HL-60/S4 treated with phorbol 12-myristate 13-acetate at 8.2 ng/mL for 4 days and 3 days (cell line): ENCODE results near the gene MAN1B1.

Experiments used
- in situ Hi-C: fragments of 300-500 bp; cut with MboI; formaldehyde crosslinking; loops from 2 replicates; pipeline ENCODE4 v1.15.0; 2022; ENCODE audit warnings: low sequenced_read_pairs

MAN1B1 gene

DNA sequence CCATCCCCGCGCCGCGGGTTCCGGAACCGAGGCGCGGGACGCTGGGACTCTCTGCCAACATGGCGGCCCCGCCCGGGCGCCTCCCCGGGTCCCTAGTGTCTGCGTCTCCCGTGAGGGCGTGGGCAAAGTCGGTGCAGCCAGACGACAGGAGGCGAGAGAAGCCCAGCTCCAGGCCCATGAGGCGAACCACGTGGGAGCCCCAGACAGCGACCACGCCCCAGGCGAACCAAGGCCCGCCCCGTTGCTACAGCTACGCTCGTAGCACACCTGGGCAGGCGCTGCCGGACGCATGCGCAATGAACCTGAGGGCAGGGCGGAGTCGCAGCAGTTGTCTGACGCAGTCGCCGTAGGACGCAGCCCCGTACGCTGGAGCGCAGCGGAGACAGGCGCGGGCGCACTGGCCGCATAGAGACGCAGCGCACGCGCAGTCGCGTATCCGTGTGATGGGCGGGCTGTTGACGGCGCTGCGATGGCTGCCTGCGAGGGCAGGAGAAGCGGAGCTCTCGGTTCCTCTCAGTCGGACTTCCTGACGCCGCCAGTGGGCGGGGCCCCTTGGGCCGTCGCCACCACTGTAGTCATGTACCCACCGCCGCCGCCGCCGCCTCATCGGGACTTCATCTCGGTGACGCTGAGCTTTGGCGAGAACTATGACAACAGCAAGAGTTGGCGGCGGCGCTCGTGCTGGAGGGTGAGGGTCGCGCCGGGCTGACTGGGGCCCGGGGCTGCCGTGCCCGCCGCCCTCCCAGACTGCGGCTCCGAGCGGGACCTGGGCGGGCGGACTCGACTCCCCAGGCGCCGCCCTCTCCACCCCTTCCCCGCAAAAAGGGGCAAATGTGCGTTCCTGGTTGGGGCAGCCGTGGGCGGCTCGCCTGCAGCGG, at the start of gene MAN1B1:
Gene MAN1B1, plus strand, starts transcription at position 455 of the 878 bp plus-strand sequence. Its CDS starts 15 bp downstream, at position 470.
- in situ Hi-C loops: no loop called here

GRCh38 chr9:137037035-137037434, 49.8 kb upstream of the MAN1B1 start:
- in situ Hi-C loops: no loop called here

DNA sequence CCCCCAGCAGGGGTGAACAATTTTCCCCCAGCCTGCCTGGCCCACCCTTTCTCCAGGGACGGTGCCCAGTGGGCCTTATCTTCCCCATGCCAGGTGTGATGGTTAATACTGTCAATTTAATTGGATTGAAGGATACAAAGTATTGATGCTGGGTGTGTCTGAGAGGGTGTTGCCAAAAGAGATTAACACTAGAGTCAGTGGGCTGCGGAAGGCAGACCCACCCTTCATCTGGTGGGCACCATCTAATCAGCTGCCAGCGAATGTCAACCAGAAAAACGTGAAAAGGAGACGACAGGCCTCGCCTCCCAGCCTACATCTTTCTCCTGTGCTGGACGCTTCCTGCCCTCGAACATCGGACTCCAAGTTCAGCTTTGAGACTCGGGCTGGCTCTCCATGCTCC, 49.3 kb upstream of the MAN1B1 start:
- in situ Hi-C loops: no loop called here

- in situ Hi-C loops: no loop called here
Measured at GRCh38 chr9:137038916-137039315, 47.9 kb upstream of the MAN1B1 start.

- in situ Hi-C loops: no loop called here
Measured at GRCh38 chr9:137039611-137040366, 47.0 kb upstream of the MAN1B1 start.

- in situ Hi-C loops: no loop called here
Measured at GRCh38 chr9:137040568-137040967, 46.2 kb upstream of the MAN1B1 start.

DNA sequence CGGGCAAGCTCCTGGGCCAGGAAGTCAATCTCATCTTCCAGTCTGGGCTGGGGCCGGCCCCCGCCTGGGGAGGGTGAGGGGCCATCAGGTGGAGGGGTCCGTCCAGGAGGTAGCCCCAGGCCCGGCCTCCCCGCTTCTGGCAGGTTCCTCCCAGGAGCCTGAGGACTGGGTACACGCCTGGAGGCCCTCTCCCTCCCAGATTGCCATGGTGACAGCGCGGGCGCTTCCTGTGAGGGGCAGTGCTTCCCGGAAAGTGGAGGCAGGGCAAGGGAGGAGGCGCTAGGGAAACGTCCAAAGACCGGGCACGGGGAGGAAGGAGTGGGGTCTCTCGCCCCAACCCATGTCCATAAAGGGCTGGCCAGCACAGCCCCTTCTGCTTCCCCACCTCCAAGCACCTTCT, 45.7 kb upstream of the MAN1B1 start:
- in situ Hi-C loops: no loop called here

GRCh38 chr9:137042751-137043727, 43.7 kb upstream of the MAN1B1 start:
- in situ Hi-C loops: no loop called here

- in situ Hi-C loops: no loop called here
Measured at GRCh38 chr9:137044037-137044436, 42.7 kb upstream of the MAN1B1 start.

GRCh38 chr9:137044502-137045177, 42.1 kb upstream of the MAN1B1 start:
- in situ Hi-C loops: no loop called here

- in situ Hi-C loops: no loop called here
Measured at GRCh38 chr9:137045294-137046087, 41.3 kb upstream of the MAN1B1 start.

DNA sequence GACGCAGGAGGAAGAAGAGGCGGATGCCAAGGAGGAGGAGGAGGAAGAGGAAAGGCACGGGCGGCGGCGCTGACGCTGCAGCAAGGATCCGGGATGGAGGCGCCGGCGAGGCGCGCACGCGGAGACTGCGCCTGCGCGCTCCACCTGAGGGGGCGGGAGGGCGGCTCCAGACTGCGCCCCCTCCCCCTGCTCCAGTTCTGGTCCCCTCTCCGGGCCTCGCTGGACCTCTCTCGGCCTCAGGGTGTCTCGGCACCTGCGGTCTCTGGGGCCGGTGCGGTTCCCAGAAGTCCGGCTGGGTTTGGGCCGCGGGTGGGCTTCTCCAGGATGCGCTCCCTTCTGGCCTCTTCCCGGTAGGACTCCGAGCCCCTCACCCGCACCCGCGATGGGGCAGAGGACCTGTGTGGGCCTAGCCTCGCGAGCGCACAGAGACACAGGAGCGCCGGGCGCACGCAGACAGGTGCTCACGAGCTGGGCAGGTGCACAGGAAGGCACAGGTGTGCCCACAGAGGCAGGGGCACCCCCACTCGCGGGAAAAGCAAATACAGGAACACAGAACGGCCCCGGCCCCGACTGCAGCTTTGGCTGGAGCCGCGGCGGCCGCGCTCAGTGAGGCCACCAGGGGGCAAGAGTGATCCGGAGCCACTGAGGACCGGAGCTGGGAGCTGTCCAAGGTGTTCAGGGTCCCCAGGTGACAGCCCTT, 40.5 kb upstream of the MAN1B1 start, which contains the start of gene NPDC1:
Gene NPDC1, minus strand, starts transcription at position 90 of the 700 bp plus-strand sequence. CDS start 188 bp downstream, outside the sequence.
- in situ Hi-C loops: no loop called here

DNA sequence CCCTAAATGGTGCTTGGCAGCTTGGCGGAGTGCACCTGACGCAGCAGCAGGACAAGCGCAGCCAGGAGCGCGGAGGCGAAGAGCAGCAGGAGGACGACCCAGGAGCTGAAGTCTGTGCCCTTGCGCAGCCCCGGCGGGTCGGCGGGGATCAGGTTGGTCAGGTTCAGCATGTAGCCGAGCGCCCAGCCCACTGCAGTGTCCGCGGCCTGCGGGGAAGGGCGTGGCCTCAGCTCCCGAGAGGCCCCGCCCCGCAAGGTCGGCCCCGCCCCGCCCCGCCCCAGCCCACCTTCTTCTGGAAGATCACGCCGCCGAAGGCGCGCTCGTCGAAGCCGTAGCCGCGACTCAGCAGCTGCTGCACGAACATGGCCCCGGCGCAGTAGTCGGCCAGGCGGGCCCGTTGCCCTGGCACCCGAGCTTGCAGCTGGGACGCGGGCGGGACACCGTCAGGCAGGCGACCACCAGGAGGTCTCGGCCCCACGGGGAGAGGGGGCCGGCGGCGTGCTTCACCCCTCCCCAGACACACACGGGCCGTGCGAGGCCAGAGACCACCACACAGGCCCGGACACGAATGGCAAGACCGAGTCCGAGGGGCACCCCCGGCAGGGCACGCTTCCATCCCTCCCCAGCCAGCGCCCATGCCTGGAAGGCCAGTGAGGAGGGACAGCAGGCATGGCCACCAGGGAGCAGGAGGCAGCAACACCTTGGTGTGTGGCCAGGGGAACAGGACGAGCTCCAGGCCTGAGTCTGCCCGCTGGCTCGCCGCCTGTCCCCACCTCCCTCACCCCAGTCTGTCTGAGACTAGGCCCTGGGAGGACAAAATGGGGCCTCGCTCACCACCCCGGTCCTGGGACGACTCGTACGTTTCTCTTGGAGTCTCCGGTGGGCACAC, 37.9 kb upstream of the MAN1B1 start:
- in situ Hi-C loops: no loop called here

GRCh38 chr9:137049544-137050449, 37.0 kb upstream of the MAN1B1 start:
- in situ Hi-C loops: no loop called here

DNA sequence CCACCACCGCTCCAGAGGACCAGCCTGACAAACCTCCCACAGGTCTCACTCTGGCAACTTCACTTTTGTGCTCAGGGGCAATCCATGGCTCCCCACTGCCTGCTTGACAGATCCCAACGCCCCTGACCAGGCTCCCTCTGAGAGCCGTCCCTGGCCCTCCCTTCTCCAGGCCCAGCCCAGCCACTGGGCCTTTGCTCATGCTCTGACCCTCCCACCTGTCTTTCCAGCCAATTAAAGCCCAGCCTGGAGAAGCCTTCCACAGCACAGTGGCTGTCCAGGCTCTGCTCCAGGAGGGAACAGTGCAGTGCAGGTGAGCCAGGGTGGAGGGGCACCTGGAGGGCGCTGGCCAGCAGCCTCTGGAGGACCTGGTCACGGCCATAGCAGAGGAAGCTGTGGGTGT, 36.2 kb upstream of the MAN1B1 start:
- in situ Hi-C loops: no loop called here

GRCh38 chr9:137051145-137051724, 35.5 kb upstream of the MAN1B1 start:
- in situ Hi-C loops: no loop called here
